ENCODE measurements around the gene ADGRL3.

GRCh38 chr4:61301271-61301670, 101.1 kb downstream of the ADGRL3 start:
- TF ChIP-seq CTCF (IDR thresholded peaks at IDR 0.05; ENCODE audit: borderline replicate concordance, extremely low read depth, low read length, poor library complexity, severe bottlenecking) = no peak
- TF ChIP-seq EZH2 (IDR thresholded peaks at IDR 0.05; ENCODE audit: borderline replicate concordance, low read depth, low read length, severe bottlenecking) = no peak
